Epidermal melanocyte (primary cell): Measurements from ENCODE around the gene CAMK2B.

Experiments used
- DNase-seq: peaks from one replicate; pipeline ENCODE4 v3.0.0; 2011; ENCODE audit warnings: low spot score; ENCODE audit not compliant: insufficient read length

The CAMK2B gene

DNA sequence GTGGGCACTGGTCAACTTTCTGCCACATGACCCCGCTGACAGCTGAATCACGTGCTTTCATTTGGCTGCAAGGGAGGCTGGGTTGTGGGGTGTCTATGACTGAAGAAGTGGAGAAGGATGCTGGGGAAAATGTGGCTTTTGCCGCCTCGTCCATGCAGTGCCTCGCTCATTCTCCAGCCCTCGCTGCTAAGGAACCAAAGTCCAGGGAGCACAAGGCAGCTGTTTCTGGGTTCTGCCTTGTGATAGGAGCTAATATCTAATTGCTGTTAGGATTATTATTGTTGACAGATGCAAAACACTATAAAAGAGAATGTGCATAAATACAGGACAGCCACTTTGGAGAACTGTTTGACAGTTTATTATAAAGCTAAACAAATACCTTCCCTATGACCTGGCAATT, 4.9 kb upstream of the CAMK2B start:
- no peak for DNase-seq

DNA sequence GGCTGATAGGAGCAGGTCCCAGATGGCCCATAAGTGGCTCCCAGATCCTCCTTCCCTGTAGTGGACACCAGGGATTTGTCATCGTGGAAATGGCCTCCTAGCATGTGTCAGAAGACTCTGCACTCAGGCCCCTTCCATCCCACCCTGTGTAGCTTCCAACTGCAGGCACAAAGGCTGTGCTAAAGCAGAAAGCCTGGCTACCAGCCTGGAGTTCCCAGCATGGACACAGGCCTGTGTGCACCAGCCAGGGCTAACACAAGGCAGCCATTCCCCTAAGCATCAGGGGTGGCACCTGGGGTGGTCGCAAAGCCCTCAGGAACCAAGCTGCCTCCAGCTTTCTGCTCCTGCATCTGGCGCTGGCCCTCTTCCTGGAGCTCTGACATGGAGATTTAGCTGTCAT, 4.5 kb upstream of the CAMK2B start:
- no peak for DNase-seq

DNA sequence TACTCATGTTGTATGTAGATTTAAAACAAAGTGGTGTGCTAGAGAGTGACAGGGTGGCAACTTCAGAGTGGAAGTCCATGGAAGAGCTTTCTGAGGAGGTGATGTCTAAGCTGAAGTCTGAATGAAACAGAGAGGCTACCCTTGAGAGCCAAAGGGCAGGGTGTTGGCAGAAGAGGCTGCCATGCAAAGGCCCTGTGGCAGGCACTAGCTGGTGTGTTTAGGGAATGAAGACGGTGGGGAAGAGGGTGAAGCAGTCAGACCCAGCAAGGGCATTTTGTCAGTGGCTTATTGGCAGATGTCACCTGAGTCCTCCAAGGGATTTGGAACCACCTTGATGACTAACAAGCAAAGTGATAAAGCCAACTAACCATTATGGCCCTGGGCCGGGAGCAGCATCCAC, 3.7 kb upstream of the CAMK2B start:
- no peak for DNase-seq

DNA sequence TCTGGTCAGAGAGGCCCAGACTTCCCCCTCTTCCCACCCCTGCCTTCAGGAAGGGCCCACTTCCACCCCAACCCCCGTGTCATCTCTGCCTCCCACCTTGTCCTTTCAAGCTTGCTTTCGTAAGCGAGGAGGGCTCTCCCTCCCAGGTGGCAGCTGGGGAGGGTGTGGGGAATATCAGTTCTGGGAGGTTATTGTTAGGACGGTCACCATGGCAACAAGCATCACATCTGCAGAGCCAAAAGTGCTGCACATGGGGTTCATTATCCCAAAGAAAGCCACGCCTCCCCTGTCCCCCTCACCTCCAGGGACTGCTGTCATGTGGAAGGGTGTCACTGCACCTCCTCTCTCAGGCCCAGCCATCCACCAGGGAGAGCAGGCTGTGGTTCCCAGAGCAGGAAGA, 2.6 kb upstream of the CAMK2B start:
- DNase-seq = no peak

DNA sequence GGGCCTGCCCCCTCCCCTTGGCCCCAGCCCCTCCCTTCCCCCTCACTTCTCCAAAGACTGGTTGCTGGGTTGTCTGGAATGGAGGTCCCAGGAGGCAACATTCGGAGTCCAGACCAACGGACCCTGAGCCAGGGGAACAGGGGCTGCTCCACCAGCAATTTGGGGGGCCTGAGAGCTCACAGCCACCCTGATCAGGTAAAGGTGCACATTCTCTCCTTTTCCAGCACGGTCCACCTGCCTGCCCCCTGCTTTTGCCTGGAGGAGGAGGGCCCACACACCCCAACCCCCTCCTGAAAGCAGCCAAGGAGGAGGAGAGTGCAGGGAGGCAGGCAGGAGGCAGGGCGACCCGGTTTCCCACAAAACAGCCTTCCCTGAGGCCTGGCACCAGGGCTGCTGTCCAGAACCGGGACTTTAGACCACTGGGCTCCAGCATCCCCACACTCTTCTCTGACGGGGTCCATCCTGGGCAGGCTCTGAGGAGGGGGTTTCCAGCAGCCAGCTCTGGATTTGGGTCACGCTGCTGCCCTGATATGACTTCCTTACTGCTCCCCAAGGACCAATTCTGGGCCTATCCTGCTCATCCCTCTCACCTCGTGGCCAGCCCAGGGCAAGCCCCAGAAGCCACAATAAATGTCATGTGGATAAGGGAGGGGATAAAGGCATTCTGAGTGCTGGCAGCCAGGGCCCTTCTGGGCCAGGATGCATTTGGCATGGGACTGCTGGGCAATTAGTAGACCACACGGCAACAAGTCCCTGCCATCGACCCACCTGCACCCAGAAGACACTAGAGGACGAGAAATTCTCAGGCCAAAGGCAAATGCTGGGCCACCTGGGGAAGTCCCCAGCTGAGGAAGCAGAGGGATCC, 1.1 kb upstream of the CAMK2B start:
- DNase-seq = no peak

DNA sequence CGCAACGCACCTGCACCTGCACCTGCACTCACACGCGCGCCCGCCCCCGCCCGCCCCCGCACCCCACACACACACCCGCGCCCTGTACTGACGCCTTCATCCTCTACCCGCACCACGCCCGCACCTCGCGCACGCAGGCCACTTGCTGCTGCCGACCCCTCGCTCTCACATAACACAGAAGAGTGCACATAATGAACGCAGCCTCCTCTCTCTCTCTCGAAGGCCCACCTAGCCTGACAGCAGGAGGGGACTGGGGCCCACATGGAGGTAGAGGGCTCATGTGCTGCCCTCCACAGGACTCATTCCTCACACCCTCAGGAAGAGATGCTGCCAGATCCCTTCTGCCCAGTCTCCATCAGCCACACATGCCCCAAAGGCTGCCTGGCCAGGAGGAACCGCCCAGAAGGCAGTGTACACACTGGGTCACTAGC, 432 bp upstream of the CAMK2B start:
- no peak for DNase-seq

DNA sequence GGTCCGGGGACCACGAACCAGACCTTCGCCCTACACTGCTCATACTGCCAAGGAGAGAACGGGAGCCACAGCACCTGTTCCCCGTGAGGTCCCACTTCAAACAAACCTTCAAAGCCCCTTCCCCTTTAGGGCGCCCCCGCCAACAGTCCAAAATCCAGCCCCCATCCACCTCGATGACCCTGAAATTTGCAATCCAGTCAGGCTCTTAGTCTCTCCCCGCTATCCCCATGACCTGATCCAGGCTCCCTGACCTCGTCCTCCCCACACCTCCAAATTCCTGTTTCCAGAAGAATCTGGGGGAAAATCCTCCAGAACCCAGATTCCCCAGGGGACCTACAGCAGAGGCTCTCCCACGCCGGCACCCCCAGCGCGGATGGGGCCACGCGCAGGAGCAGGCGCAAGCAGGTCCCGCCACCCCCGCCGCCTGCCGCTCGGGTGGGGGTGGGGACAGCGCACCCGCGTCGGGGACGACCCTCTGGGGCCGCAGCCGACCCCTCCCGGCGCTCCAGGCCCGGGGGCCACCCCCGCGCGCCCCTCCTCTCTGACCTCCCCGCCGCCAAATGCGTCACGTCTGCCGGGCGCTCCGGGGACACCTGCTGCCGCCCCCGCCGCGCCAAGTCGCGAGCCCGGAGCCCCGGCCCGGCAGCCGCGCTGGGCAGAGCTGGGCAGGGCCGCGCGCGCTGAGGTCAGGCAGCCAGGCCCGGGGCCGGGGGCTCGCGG, 753 bp downstream of the CAMK2B start:
- DNase-seq = no peak

DNA sequence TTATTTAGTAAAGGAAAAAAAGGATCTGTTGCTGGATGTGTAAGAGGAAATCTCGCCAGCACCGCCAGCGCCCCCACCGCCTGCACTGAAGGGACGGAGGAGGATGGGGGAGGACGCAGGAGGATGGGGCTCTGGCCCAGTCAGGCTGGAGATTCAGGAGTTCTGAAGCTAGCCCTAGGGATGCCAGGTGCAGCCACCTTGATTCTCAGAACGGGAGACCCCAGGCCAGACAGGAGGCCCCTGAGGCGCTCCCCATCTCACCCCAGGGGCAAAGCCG, 1.3 kb downstream of the CAMK2B start:
- DNase-seq = no peak

DNA sequence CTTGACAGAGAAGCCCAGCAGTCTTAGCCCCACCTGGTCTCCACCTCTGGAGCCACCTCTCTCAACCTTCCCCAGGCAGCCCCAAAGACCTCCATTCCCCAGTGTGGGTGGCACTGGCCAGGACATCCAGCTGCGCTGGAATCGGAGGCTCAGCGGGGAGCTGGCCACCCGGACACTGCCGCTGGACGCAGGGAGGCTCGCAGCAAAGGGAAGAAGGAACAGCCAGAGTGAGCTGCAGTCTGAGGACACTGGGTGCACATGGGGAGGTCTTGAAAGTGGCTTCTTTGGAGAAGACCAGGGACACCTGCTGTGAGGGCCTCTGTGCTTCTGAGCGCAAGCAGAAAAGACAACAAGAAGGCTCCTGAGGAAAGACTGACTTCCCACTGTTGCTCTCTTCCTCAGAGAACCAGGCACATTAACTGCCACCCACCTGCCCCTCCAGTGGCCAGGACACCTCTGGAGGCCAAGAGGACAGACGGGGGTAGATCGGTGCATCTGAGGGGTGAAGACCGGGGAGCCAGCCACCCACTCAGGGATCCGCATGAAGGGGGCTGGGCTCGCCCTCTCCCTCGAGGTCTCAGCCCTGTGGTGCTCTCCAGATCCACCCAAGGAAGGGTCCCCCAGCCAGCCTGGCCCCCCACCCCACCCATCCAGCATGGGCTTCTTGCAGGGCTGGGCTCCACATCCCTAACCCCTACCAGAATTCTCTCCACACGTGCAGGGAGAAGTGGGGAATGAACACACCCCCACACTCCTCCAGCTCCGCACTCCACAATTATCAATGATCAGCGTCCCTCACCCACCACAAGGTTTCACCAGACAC, 1.8 kb downstream of the CAMK2B start:
- DNase-seq = no peak

DNA sequence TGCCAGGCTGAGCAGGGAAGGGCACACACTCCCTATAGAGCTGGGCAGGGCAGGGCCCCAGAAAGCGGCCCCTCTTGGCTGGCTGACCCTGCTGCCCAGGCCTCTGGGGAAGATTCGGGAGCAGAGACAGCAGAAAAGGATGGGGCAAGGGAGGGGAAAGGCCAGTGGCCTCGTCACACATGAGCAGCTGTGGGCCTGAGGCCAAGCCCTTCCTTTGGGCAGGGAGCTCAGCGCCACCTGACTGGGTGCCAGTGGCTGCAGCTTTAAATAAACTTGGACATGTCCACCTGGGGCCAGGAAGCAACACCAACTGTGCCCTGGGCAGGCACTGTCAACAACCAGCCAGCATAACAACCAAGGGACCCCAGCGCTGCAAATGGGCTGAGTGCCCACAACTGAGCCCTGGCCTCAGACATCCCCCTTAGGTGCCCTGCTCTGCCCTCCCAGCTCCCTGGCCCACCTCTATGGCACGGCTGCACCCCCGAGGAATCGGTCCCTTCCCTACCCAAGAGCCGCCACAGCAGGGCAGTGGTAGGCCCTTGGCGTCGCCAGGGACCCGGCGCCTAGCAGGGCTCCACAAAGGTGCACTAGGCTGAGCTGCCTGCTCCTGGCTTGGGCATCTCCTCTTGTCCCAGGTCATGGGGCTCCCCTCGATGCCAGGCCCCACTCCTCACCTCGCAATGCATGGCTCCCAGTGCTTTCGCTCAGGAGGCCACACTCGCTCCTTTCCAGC, 2.6 kb downstream of the CAMK2B start:
- DNase-seq = no peak

DNA sequence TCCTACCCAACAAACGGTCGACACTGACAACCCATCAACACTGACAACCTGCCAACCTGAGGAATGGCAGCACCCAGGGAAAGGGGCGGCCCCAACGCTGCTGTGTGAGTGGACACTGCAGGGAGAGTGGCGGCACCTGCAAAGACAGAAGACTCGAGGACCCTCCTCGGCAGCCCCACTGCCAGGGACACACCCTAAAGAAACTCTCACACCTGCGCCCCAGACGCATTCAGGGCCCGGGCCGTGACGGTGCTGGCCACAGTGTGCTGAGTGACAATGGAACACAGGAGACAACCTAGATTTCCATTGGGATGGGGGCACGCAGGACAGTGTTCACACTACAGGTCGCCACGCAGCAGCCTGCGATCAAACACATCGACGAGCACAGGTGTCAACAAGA, 3.6 kb downstream of the CAMK2B start:
- no peak for DNase-seq

DNA sequence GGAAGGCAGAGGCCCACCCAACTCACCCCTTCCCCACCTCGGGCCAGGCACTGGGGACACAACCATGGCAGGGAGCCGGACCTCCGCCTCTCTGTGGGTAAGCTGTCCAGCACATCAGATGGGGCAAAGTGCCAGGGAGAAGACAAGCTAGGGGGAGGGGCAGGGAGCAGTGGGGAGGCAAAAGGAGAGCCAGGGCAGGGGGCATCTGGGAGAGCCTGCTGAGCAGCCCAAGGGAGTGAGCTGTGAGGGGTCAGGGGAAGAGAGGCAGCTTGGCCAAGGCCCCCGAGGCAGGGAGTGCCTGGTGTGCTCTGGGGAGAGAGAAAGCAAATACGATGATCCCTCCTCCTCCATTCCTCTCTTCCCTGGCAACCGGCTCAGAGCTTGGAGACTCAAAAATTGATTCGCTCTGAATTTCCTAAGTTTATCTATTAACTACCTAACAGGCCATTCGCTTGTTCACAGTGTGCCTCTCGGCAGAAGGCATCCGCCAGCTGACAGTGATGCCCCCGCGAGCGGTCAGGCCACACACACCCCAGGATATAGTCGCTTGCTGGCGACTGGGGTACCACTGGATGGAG, 4.5 kb downstream of the CAMK2B start:
- no peak for DNase-seq

DNA sequence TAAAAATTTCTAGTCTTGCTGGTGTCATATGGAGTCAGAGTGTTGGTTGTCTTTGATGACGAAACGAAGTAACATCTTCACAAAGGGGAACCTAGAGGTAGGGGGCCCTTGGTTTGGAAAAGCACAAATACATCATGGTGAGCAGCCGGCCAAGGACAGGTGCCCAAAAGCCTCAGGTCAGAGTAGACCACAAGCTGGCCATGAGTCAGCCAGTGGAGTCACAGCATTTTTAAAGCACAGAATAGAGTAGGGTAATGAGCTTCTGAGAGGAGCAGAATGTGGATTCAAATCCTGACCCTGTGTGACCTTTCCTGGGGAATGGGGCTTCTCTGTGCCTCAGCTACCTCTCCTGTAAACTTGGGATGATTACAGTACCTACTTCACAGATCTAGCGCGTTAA, 5.3 kb downstream of the CAMK2B start:
- DNase-seq = no peak

DNA sequence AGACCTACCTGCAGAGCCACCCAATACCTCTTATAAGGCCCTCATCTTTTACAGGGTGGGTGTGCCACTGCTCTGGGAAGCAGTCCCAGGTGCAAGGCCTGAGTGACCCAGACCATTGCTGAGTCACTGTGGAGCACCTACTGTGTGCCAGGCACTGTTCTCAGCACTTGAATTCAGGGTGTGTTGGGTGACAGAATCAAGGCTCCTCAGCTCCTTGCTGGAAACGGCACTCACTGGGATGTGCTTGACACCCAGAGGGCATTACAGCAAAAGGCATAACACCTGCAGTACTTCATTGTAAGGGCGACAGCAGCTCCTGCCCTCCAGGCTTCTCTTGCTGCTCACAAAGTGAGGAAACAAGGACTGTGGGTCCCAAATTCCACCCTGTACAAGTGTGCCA, 7.1 kb downstream of the CAMK2B start:
- DNase-seq = no peak

DNA sequence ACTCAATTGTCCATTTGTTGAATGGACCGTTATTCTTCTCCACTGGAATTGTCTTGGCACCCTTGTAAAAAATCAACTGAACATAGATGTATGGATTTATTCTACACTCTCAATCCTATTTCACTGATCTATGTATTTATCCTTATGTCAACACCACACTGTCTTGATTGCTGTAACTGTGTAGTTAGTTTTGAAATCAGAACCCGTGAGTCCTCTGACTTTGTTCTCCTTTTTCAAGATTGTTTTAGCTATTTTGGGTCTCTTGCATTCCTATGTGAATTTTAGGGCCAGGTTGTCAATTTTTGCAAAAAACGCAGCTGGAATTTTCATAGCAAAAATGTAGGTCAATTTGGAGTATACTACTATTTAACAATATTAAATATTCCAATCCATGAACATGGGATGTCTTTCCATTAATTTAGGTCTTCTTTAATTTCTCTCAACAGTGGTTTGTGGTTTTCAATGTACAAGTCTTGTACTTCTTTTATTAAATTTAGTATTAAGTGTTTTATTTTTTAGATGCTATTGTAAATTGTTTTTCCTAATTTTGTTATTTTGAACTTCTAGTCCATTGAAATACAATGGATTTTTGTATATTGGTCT, 10.0 kb downstream of the CAMK2B start:
- DNase-seq = no peak

DNA sequence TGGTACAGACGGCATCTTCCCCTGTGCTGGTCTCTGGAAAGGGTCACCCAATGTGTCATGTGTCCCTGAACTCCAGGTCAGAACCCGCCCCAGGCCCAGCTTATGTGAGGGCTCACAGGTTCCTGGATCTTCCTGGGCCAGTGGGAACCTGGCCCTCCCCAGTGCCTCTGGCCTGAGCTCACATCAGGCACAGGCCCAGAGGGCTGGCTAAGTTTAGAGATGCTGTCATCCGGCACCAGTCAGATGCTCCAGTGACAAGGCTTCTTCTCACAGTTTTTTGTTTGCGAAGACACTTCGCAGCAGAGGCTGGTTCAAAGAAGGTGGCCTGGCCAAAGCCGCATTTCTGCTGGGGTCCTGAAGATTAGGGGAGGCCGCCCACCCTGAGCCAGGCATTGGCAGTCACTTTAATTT, 11.8 kb downstream of the CAMK2B start:
- no peak for DNase-seq

DNA sequence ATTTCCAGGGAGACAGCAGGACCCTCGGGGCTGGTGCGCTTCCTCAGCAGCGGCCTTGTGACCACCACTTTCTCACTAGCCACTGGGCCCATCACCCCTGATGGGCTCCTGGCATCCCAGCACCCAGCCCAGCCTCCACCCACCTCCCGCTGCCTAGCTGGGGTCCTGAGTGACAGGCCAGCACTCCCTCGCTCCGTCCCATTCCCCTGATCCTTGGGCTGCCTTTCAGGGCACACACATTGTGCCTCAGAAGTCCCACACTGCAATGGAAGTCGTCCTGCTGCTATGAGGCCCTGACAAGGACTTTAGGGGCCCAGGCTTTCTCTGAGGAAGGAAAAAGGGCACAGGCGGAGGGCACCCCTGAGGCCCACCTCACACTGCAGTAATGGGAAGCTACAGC, 12.4 kb downstream of the CAMK2B start:
- no peak for DNase-seq

DNA sequence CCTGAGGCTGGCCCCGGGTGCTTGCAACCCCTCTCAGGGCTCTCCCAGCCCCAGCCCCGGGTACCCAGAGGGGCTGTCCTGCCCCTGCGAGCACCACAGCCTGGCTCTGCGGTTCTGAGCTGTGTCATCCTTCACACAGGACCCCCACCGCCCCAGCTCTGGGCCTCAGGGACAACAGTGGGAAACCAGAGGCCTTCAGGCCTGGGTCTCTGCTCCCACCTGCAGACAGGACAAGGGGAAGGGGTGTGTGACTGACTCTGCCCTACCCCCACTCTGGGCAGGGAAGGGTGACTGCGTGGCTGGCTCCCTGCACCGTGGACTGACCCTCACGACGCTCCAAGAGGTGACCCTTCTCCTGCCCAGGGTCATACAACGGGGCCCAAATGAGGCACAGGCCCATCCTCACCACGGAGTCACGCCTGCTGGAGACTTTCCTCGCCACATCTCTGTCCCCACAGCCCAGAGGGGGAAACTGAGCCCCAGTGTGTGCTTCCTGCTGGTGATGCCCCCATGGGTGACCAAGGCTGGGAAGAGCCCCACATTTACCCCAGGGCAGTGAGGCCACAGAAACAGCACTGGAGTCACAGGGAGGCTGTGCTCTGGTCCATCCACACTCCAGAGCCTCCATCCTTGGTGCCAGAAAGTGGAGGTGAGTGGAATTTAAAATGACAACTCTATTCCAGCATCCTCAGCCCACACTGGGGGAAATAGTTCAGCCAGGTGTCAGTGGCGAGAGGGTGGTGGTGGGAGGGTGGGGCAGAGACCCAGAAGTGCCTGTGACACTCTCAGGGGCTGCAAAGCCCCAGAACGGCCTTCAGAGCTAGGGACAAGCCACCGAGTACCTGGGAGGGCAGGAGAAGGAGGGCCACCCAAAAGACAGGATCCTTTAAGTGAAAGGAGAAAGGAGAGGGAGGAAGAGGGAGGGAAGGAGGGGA, 13.6 kb downstream of the CAMK2B start:
- no peak for DNase-seq

DNA sequence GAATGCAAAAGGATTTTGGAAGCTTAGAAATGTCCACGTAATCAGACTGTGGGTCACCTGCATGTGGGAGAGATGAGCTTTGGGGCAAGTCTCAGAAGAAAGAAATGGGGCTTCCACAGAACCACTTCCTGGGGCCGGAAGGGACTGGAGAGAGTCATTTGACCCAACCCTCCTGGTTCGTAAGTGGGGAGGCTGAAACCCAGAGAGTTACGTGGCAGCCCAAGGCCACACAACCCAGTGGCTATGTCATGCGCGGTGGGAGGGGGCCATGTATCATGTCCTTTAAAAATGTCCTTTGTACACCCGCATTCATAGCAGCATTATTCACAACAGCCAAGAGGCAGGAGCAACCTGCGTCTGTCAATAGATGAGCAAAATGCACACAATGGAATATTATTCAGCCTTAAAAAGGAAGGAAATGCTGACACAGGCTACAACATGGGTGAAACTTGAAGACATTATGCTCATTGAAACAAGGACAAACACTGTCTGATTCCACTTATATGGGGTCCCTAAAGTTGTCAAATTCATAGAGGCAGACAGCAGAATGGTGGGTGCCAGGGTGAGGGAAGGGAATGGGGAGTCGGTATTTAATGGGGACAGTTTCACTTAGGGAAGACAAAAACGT, 15.1 kb downstream of the CAMK2B start:
- no peak for DNase-seq
